CD4-positive, alpha-beta T cell (primary cell): ENCODE data around the gene RHBDL1. TPM values are rescaled to one million over a fixed set of nuclear protein-coding genes. Genes with fewer than 3 reads are reported as not detected.

Experiments
- ATAC-seq: fragments of 200-7000 bp; cut with Tn5 transposase; one replicate; pipeline ENCODE4 v1.10.0; 2022; ENCODE audit warnings: mild to moderate bottlenecking; ENCODE audit not compliant: poor library complexity
- CTCF ChIA-PET: fragments of 350-600 bp; sonication (Branson Sonifier 250); formaldehyde crosslinking; loops from one replicate; lab custom pipeline; 2021; ENCODE audit warnings: antibody characterized with exemption, inconsistent platforms; lab: Charles Lee
- POLR2A ChIA-PET: fragments of 350-600 bp; sonication (Branson Sonifier 250); formaldehyde crosslinking; loops from one replicate; lab custom pipeline; 2021; ENCODE audit warnings: antibody characterized with exemption, inconsistent platforms; lab: Charles Lee
- DNase-seq, 14 experiments: peaks; one replicate each; pipeline ENCODE4 v3.0.0-alpha.2; 2013 to 2020; ENCODE audit warnings: mixed read lengths in 2 of 14
- H3K27ac ChIP-seq, 2 donors: one replicate each; pipeline versions ENCODE4 v1.5.1 to v1.7.0; 2013; ENCODE audit warnings: low read length in 2 of 2, low read depth in 1 of 2, mild to moderate bottlenecking in 1 of 2
- H3K27me3 ChIP-seq, 2 experiments: 1 replicate in 1 of 2; 2 replicates in 1 of 2; pipeline versions ENCODE4 v1.6.1 to v1.7.0; 2013; ENCODE audit warnings: low read length in 2 of 2, control low read depth in 1 of 2, mild to moderate bottlenecking in 1 of 2, moderate library complexity in 1 of 2; ENCODE audit not compliant: insufficient read depth in 2 of 2, control insufficient read depth in 1 of 2
- H3K36me3 ChIP-seq: one replicate; pipeline ENCODE4 v1.6.1; 2013; ENCODE audit warnings: low read length, control low read depth; ENCODE audit not compliant: insufficient read depth
- H3K4me1 ChIP-seq: one replicate; pipeline ENCODE4 v1.6.1; 2013; ENCODE audit warnings: low read length, control low read depth; ENCODE audit not compliant: insufficient read depth
- H3K4me3 ChIP-seq: one replicate; pipeline ENCODE4 v1.5.1; 2013; ENCODE audit warnings: mild to moderate bottlenecking, low read length, moderate library complexity
- H3K9me3 ChIP-seq, 2 experiments: 1 replicate in 1 of 2; 2 replicates in 1 of 2; pipeline versions ENCODE4 v1.6.1 to v1.7.0; 2013; ENCODE audit warnings: low read length in 2 of 2, mild to moderate bottlenecking in 2 of 2, control low read depth in 1 of 2, moderate library complexity in 1 of 2; ENCODE audit not compliant: control insufficient read depth in 1 of 2, insufficient read depth in 1 of 2
- H3K27ac Mint-ChIP-seq: one replicate; pipeline ENCODE4 v1.8.0; 2020; ENCODE audit warnings: mixed read lengths
- H3K27me3 Mint-ChIP-seq: one replicate; pipeline ENCODE4 v1.8.0; 2021; ENCODE audit warnings: mixed read lengths
- H3K36me3 Mint-ChIP-seq: one replicate; pipeline ENCODE4 v1.8.0; 2021; ENCODE audit warnings: low read depth, mixed read lengths
- H3K4me1 Mint-ChIP-seq: one replicate; pipeline ENCODE4 v1.8.0; 2021; ENCODE audit warnings: low read depth, mixed read lengths
- H3K4me3 Mint-ChIP-seq: one replicate; pipeline ENCODE4 v1.8.0; 2020; ENCODE audit warnings: mild to moderate bottlenecking, mixed read lengths
- H3K9me3 Mint-ChIP-seq: one replicate; pipeline ENCODE4 v1.8.0; 2020; ENCODE audit warnings: mixed read lengths
- CTCF ChIP-seq: fragments of 200-600 bp; IDR thresholded peaks from one replicate; pipeline ENCODE4 v1.8.0; 2022; ENCODE audit warnings: antibody characterized with exemption, mild to moderate bottlenecking
- intact Hi-C, 2 experiments: fragments of 100-400 bp; cut with DNase I in 1 of 2; cut with micrococcal nuclease in 1 of 2; formaldehyde crosslinking; loops; one replicate each; pipeline versions ENCODE4 v1.15.1 to v1.9.0; 2023 to 2025; cut with DNase I, micrococcal nuclease
- total RNA-seq, 174 experiments: library from RNA in 2 of 174; stranded (reverse) in 2 of 174; gene quantifications; one replicate each; pipeline ENCODE4 v1.2.3 and lab custom pipeline; 2021 to 2026

Gene RHBDL1
- total RNA-seq, 2 experiments from 2014 or later: 6.6 to 6.9 TPM

GRCh38 chr16:671353-672131 is 3.9 kb upstream of the RHBDL1 start:
- Mint-ChIP-seq H3K27ac (no peak overlapping the region), H3K27me3 (no peaks in the 10 kb centered on the region), H3K4me1 (peaks cover 11% of the 10 kb centered on the region), H3K36me3 (peaks cover 15% of the 10 kb centered on the region), H3K4me3 (no peak overlapping the region), H3K9me3 (no peaks in the 10 kb centered on the region)
- H3K36me3 ChIP-seq: peaks cover 35% of the 10 kb centered on the region
- intact Hi-C loops: no loop called here
- CTCF ChIA-PET: no interaction called here
- peaks cover 5 to 7% of the 10 kb centered on the region in 2 experiments for H3K27me3 ChIP-seq
- peaks cover 43% of the 10 kb centered on the region for H3K4me1 ChIP-seq
- DNase-seq: no peak
- no peak for ATAC-seq
- no peaks in the 10 kb centered on the region for H3K9me3 ChIP-seq
- no peak overlapping the region for H3K27ac ChIP-seq
- no peak for TF ChIP-seq CTCF
- POLR2A ChIA-PET: interaction anchor here (0.7 kb wide), 1 partner anchor 144 kb away, joined by 3 read pairs; the partner anchor contains the start of gene CAPN15
- no peak overlapping the region for H3K4me3 ChIP-seq

DNA sequence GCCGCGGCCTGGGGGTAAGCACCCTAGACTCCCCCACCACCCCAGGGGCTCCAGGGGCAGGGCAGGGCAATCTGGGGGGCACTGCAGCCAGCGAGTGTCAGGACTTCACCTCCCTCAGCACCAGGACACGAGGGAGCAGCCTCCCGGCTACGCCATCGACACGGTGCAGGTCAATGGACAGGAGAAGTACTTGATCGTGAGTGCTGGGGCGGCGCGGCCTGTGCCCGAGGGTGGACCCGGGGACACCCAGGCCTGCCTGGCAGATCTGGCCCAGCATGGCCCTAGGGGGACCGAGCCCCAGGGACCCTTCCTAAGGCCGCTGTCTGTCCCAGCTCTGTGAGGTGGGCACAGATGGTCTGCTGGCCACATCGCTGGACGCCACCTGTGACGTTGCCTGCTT is 3.1 kb upstream of the RHBDL1 start:
- no peaks in the 10 kb centered on the region for H3K9me3 Mint-ChIP-seq
- Histone ChIP-seq H3K36me3 (peaks cover 35% of the 10 kb centered on the region), H3K9me3 (no peaks in the 10 kb centered on the region), H3K4me3 (no peak overlapping the region), H3K4me1 (peaks cover 42% of the 10 kb centered on the region), H3K27me3 (peaks cover 8 to 12% of the 10 kb centered on the region in 2 experiments), H3K27ac (no peak overlapping the region)
- CTCF ChIA-PET: no interaction called here
- intact Hi-C loops: no loop called here
- H3K27me3 Mint-ChIP-seq: no peaks in the 10 kb centered on the region
- peaks cover 16% of the 10 kb centered on the region for H3K4me1 Mint-ChIP-seq
- peaks cover 15% of the 10 kb centered on the region for H3K36me3 Mint-ChIP-seq
- no peak overlapping the region for H3K27ac Mint-ChIP-seq
- no peak for DNase-seq
- TF ChIP-seq CTCF: no peak
- ATAC-seq: no peak
- no peak overlapping the region for H3K4me3 Mint-ChIP-seq
- POLR2A ChIA-PET: no interaction called here

DNA sequence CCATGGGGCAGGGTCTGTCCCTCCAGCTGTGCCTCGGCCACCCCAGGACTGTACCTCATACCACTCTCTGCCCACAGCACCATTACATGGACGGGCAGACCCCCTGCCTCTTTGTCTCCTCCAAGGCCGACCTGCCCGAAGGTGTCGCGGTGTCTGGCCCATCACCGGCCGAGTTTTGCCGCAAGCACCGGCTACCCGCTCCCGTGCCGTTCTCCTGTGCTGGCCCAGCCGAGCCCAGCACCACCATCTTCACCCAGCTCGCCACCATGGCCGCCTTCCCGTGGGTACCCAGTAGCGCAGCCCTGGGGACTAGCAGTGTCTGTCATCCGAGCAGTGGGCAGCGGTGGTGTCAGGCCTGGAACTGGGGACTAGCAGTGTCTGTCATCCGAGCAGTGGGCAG is 2.6 kb upstream of the RHBDL1 start:
- Mint-ChIP-seq H3K27ac (no peak overlapping the region), H3K27me3 (no peaks in the 10 kb centered on the region), H3K4me3 (no peak overlapping the region), H3K4me1 (peaks cover 11% of the 10 kb centered on the region), H3K9me3 (no peaks in the 10 kb centered on the region), H3K36me3 (peaks cover 15% of the 10 kb centered on the region)
- TF ChIP-seq CTCF: no peak
- Histone ChIP-seq H3K4me3 (no peak overlapping the region), H3K27me3 (peaks cover 8 to 12% of the 10 kb centered on the region in 2 experiments), H3K27ac (no peak overlapping the region), H3K9me3 (no peaks in the 10 kb centered on the region), H3K4me1 (peaks cover 40% of the 10 kb centered on the region), H3K36me3 (peaks cover 35% of the 10 kb centered on the region)
- DNase-seq (no peak), ATAC-seq (no peak)
- intact Hi-C loops: no loop called here
- ChIA-PET CTCF (no interaction called here), POLR2A (no interaction called here)
